Measurements from ENCODE around the gene FAM210B.

- no peak for TF ChIP-seq EP300 (IDR thresholded peaks at IDR 0.05)
- no peak for TF ChIP-seq CTCF (IDR thresholded peaks at IDR 0.05)
- TF ChIP-seq POLR2AphosphoS5 (IDR thresholded peaks at IDR 0.05) = no peak
Measured at GRCh38 chr20:56414842-56415765, 56.3 kb downstream of the FAM210B start.

All from upper lobe of left lung (tissue), 4 donors.